SK-N-SH (cell line): Measurements from ENCODE around the gene LRRIQ1. TPM values are rescaled to one million over a fixed set of nuclear protein-coding genes. Genes with fewer than 3 reads are reported as not detected.
A peak's percentile ranks its signal among the peaks of the same experiment; 100 is the strongest.

Experiments used
- CTCF ChIA-PET: fragments of 300-600, 350-600 bp; formaldehyde crosslinking; extraction: SDS; loops from one replicate; lab custom pipeline; 2021; lab: Yijun Ruan, JAX
- POLR2A ChIA-PET: fragments of 350-600 bp; sonication (Branson Sonifier 250); formaldehyde crosslinking; extraction: SDS; loops from one replicate; lab custom pipeline; 2020; ENCODE audit warnings: antibody characterized with exemption, inconsistent platforms; lab: Yijun Ruan, JAX
- DNase-seq: peaks from one replicate; pipeline ENCODE4 v3.0.0; 2012
- H2AFZ ChIP-seq: fragments of 200-600 bp; sonication (generic); 2 replicates; pipeline ENCODE4 v1.8.1; 2016; ENCODE audit warnings: antibody characterized with exemption, mild to moderate bottlenecking, low read depth
- H3F3A ChIP-seq: fragments of 200-600 bp; sonication (generic); replicated peaks from 2 replicates; pipeline ENCODE3; 2016; ENCODE audit warnings: antibody characterized with exemption, mild to moderate bottlenecking; ENCODE audit not compliant: insufficient read depth
- H3K27ac ChIP-seq, 2 experiments: fragments of 200-500 bp in 1 of 2; fragments of 200-600 bp in 1 of 2; sonication (Bioruptor generic) in 1 of 2; sonication (generic), shearing (Covaris generic) in 1 of 2; 2 replicates each; pipeline versions ENCODE4 v1.5.1 to v1.6.1; 2014 to 2016; ENCODE audit warnings: low read depth in 2 of 2, inconsistent platforms in 1 of 2, low read length in 1 of 2, mild to moderate bottlenecking in 1 of 2, mixed read lengths in 1 of 2
- H3K27me3 ChIP-seq: fragments of 200-600 bp; sonication (generic), shearing (Covaris generic); 2 replicates; pipeline ENCODE4 v1.6.1; 2016; ENCODE audit warnings: mixed run types; ENCODE audit not compliant: insufficient read depth
- H3K36me3 ChIP-seq, 2 experiments: fragments of 200-500 bp in 1 of 2; fragments of 200-600 bp in 1 of 2; sonication (Bioruptor generic) in 1 of 2; sonication (generic) in 1 of 2; replicated peaks in 1 of 2; 2 replicates each; pipeline versions ENCODE3 to v1.5.1; 2014 to 2016; ENCODE audit warnings: low read length in 1 of 2, mild to moderate bottlenecking in 1 of 2; ENCODE audit not compliant: insufficient read depth in 2 of 2, control insufficient read depth in 1 of 2
- H3K4me1 ChIP-seq, 2 experiments: fragments of 200-500 bp in 1 of 2; fragments of 200-600 bp in 1 of 2; sonication (Bioruptor generic) in 1 of 2; sonication (generic), shearing (Covaris generic) in 1 of 2; 2 replicates each; pipeline versions ENCODE4 v1.5.1 to v1.6.1; 2014 to 2016; ENCODE audit warnings: low read depth in 1 of 2, low read length in 1 of 2, mixed run types in 1 of 2; ENCODE audit not compliant: insufficient read depth in 2 of 2, control insufficient read depth in 1 of 2
- H3K4me2 ChIP-seq: fragments of 200-600 bp; sonication (generic), shearing (Covaris generic); 2 replicates; pipeline ENCODE4 v1.6.1; 2017; ENCODE audit warnings: mixed run types
- H3K4me3 ChIP-seq, 2 experiments: fragments of 200-500 bp in 1 of 2; fragments of 200-600 bp in 1 of 2; sonication (Bioruptor generic) in 1 of 2; sonication (generic), shearing (Covaris generic) in 1 of 2; 2 replicates each; pipeline versions ENCODE4 v1.5.1 to v1.8.1; 2014 to 2016; ENCODE audit warnings: low read depth in 2 of 2, inconsistent platforms in 1 of 2, low read length in 1 of 2, mild to moderate bottlenecking in 1 of 2, mixed read lengths in 1 of 2, moderate library complexity in 1 of 2
- H3K79me2 ChIP-seq: fragments of 200-600 bp; sonication (generic); 2 replicates; pipeline ENCODE4 v1.8.1; 2017; ENCODE audit warnings: mild to moderate bottlenecking; ENCODE audit not compliant: insufficient read depth
- H3K9ac ChIP-seq: fragments of 200-600 bp; sonication (generic); 2 replicates; pipeline ENCODE4 v1.6.1; 2017; ENCODE audit warnings: mixed run types
- H3K9me2 ChIP-seq: fragments of 200-600 bp; sonication (generic); 2 replicates; pipeline ENCODE4 v1.6.1; 2017; ENCODE audit warnings: mixed run types
- H3K9me3 ChIP-seq: fragments of 200-600 bp; sonication (generic); 2 replicates; pipeline ENCODE4 v1.6.1; 2017; ENCODE audit warnings: mixed run types, mild to moderate bottlenecking, moderate library complexity
- H4K20me1 ChIP-seq: fragments of 200-600 bp; sonication (generic); 2 replicates; pipeline ENCODE4 v1.6.1; 2017; ENCODE audit warnings: mild to moderate bottlenecking, mixed run types; ENCODE audit not compliant: insufficient read depth
- CHD2 ChIP-seq: fragments of 150-350 bp; IDR thresholded peaks from 2 replicates; pipeline ENCODE4 v1.6.1; 2018; ENCODE audit warnings: low read length; ENCODE audit not compliant: partially characterized antibody
- CTCF ChIP-seq: fragments of 200-600 bp; sonication (generic); IDR thresholded peaks from 2 replicates; pipeline ENCODE4 v1.6.1; 2017; ENCODE audit warnings: antibody characterized with exemption, mild to moderate bottlenecking, moderate library complexity
- GATA2 ChIP-seq: sonication (generic); formaldehyde crosslinking; IDR thresholded peaks from 2 replicates; pipeline ENCODE4 v1.5.0; 2020; ENCODE audit warnings: mild to moderate bottlenecking, missing genetic modification reagents
- IRF3 ChIP-seq: fragments of 150-350 bp; IDR thresholded peaks from 2 replicates; pipeline ENCODE4 v1.6.1; 2016; ENCODE audit warnings: mild to moderate bottlenecking, low read depth, low read length
- MXI1 ChIP-seq: IDR thresholded peaks from 2 replicates; pipeline ENCODE4 v1.6.1; 2012; ENCODE audit warnings: mild to moderate bottlenecking, low read depth, low read length, improper control_type of control experiment
- PBX3 ChIP-seq: IDR thresholded peaks from 2 replicates; pipeline ENCODE4; 2012
- RAD21 ChIP-seq: IDR thresholded peaks from 2 replicates; pipeline ENCODE4 v1.6.1; 2012; ENCODE audit warnings: mild to moderate bottlenecking, low read length
- RFX5 ChIP-seq: IDR thresholded peaks from 2 replicates; pipeline ENCODE4 v1.6.1; 2012; ENCODE audit warnings: mild to moderate bottlenecking, improper control_type of control experiment, low read length
- SMC3 ChIP-seq: IDR thresholded peaks from 2 replicates; pipeline ENCODE4 v1.6.1; 2012; ENCODE audit warnings: low read depth, low read length, improper control_type of control experiment
- TEAD4 ChIP-seq: IDR thresholded peaks from 2 replicates; pipeline ENCODE4 v1.4.0; 2012; ENCODE audit warnings: mild to moderate bottlenecking, borderline replicate concordance; ENCODE audit not compliant: insufficient read depth
- USF1 ChIP-seq: IDR thresholded peaks from 2 replicates; pipeline ENCODE4 v1.4.0; 2012; ENCODE audit warnings: low read depth, borderline replicate concordance
- YY1 ChIP-seq: IDR thresholded peaks from 2 replicates; pipeline ENCODE4 v1.4.0; 2012; ENCODE audit warnings: low read depth, mild to moderate bottlenecking
- WGBS: methylation state at CpG from one replicate; pipeline ENCODE4 v1.1.6; 2017; ENCODE audit warnings: low lambda C conversion rate; 5-methylcytosine and 5-hydroxymethylcytosine counted together
- polyA plus RNA-seq, 3 experiments: library from polyadenylated mRNA; depleted of rRNA; stranded (reverse); fragments of >200 nt; gene quantifications; 2 replicates each; pipeline ENCODE4 v1.2.3, GENCODE V29; 2012

LRRIQ1 gene
- polyA plus RNA-seq, 1 of the 3 experiments (the other 2 are of a cell fraction): 0.39 TPM

GRCh38 chr12:85155791-85156190 lies 119.6 kb downstream of the LRRIQ1 start:
- no peaks in the 10 kb centered on the region; a peak in 1 of 4 replicates for H3K4me1 ChIP-seq
- no peaks in the 10 kb centered on the region for H4K20me1 ChIP-seq
- TF ChIP-seq SMC3 (peak; percentile 46; the same call in 1 of the 2 replicates), RFX5 (no peak), CTCF (peak; percentile 60), RAD21 (peak; percentile 78), CHD2 (no peak)
- H3F3A ChIP-seq: peaks cover 2% of the 10 kb centered on the region
- H3K4me3 ChIP-seq: no peak overlapping the region
- 0 out of 2 replicates have a peak overlapping the region, but pooled peaks have one; percentile 2 for H2AFZ ChIP-seq
- 0 out of 2 replicates have a peak, but pooled peaks cover 2% of the 10 kb centered on the region for H3K9me2 ChIP-seq
- no peak overlapping the region for H3K9ac ChIP-seq
- H3K36me3 ChIP-seq: no peaks in the 10 kb centered on the region
- H3K79me2 ChIP-seq: no peaks in the 10 kb centered on the region
- 16% methylated on average over 2 of the region's 2 CpGs for WGBS
- ChIA-PET CTCF (interaction anchor here (0.5 to 4.4 kb wide), 15 partner anchors 9 to 332 kb away, joined by 3 to 29 read pairs (median 4); no protein-coding TSS in a partner anchor), POLR2A (no interaction called here)
- H3K9me3 ChIP-seq: no peaks in the 10 kb centered on the region
- H3K27ac ChIP-seq: no peak overlapping the region
- no peak overlapping the region for H3K4me2 ChIP-seq
- no peaks in the 10 kb centered on the region for H3K27me3 ChIP-seq
- DNase-seq: peak; percentile 10

GRCh38 chr12:85156569-85156968 lies 120.4 kb downstream of the LRRIQ1 start:
- H3F3A ChIP-seq: peaks cover 2% of the 10 kb centered on the region
- no peak overlapping the region for H2AFZ ChIP-seq
- no peak overlapping the region for H3K4me3 ChIP-seq
- CTCF ChIA-PET: interaction anchor here (1.0 to 4.4 kb wide), 4 partner anchors 9 to 711 kb away, joined by 3 to 29 read pairs (median 4); no protein-coding TSS in a partner anchor
- no peaks in the 10 kb centered on the region for H3K36me3 ChIP-seq
- no peaks in the 10 kb centered on the region for H3K79me2 ChIP-seq
- H3K9me2 ChIP-seq: 0 out of 2 replicates have a peak, but pooled peaks cover 2% of the 10 kb centered on the region
- H4K20me1 ChIP-seq: no peaks in the 10 kb centered on the region
- no peaks in the 10 kb centered on the region for H3K9me3 ChIP-seq
- H3K9ac ChIP-seq: no peak overlapping the region
- no peak overlapping the region for H3K27ac ChIP-seq
- TF ChIP-seq RAD21 (peak; percentile 27; the same call in 1 of the 2 replicates), YY1 (no peak), GATA2 (CRISPR knock-in tag) (no peak)
- POLR2A ChIA-PET: no interaction called here
- no peak overlapping the region for H3K4me2 ChIP-seq
- H3K4me1 ChIP-seq: no peaks in the 10 kb centered on the region; a peak in 1 of 4 replicates
- WGBS: 82% methylated on average over 3 of the region's 3 CpGs
- DNase-seq: no peak
- H3K27me3 ChIP-seq: no peaks in the 10 kb centered on the region

- H3K4me1 ChIP-seq: no peaks in the 10 kb centered on the region; a peak in 1 of 4 replicates
- no peak overlapping the region for H3K4me2 ChIP-seq
- H2AFZ ChIP-seq: no peak overlapping the region
- H4K20me1 ChIP-seq: no peaks in the 10 kb centered on the region
- H3K27me3 ChIP-seq: no peaks in the 10 kb centered on the region
- H3K36me3 ChIP-seq: no peaks in the 10 kb centered on the region
- no peak overlapping the region for H3K27ac ChIP-seq
- H3K9me2 ChIP-seq: 0 out of 2 replicates have a peak, but pooled peaks cover 2% of the 10 kb centered on the region
- H3K79me2 ChIP-seq: no peaks in the 10 kb centered on the region
- DNase-seq: no peak
- H3K9me3 ChIP-seq: no peaks in the 10 kb centered on the region
- ChIA-PET POLR2A (no interaction called here), CTCF (interaction anchor here (1.0 to 4.4 kb wide), 3 partner anchors 8 to 710 kb away, joined by 4 to 29 read pairs (median 5); no protein-coding TSS in a partner anchor)
- H3F3A ChIP-seq: peaks cover 2% of the 10 kb centered on the region
- no peak overlapping the region for H3K9ac ChIP-seq
- WGBS: 69% methylated on average over 3 of the region's 3 CpGs
- no peak overlapping the region for H3K4me3 ChIP-seq
- TF ChIP-seq TEAD4: no peak
- no peak for TF ChIP-seq PBX3
- no peak for TF ChIP-seq CTCF
- TF ChIP-seq USF1: no peak
- TF ChIP-seq MXI1: no peak
- TF ChIP-seq GATA2 (CRISPR knock-in tag): no peak
- no peak for TF ChIP-seq RFX5
- no peak for TF ChIP-seq IRF3
These were observed 121.0 kb downstream of the LRRIQ1 start for GRCh38 chr12:85157035-85157603.
